Measurements from ENCODE around the gene DCAF7.
A peak's percentile ranks its signal among the peaks of the same experiment; 100 is the strongest.

DCAF7 gene

DNA sequence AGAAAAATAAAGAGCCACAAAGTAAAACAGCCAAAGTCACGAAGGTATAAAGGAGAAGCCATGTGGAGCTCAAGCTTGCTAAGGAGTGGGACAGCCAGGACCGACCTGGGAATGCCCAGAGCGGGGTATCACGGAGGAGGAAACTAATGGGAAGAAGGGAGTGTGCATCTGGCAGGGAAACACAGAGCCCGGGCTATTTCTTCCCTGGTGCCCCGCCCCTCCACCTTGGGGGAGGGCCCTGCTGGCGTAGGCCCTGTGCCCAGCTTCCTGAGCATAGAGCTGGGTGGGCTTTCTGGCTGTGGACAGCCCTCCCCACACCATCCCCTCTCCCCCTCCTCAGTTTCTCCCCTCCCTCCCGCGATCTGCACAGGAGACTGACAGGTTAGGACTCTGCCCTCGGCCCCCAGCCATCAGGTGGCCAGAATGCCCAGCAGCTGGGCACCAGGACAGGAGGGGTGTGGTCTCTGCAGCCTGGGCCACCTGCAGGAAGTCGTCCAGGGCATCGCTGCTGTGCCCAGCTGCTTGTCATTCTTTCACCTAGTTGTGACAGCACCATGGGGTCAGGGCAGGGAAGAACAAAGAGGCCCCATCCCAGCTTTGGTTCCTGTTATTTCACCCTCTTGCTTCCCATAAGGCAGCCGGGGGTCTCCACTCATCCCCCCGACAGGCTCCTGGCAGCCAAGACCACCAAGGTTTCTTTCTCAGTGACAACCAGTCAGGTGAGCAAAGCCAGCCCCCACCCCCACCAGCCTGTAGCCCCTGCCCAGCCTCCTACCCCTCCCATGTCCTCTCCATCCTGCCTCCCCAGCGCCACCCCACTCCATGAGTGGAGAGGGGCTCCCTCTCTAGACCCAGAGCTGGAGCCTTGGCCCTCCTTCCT, 7.1 kb upstream of the DCAF7 start:
- DNase-seq (ENCODE audit: low read depth in 1 of 2, low spot score in 1 of 2): no peak
- no peak for TF ChIP-seq JUND (IDR thresholded peaks at IDR 0.05; ENCODE audit: low read depth)
- in situ Hi-C loops (cut with HindIII; ENCODE audit: low pct_unique_long_range_greater_than_20kb, low sequenced_read_pairs): no loop called here

DNA sequence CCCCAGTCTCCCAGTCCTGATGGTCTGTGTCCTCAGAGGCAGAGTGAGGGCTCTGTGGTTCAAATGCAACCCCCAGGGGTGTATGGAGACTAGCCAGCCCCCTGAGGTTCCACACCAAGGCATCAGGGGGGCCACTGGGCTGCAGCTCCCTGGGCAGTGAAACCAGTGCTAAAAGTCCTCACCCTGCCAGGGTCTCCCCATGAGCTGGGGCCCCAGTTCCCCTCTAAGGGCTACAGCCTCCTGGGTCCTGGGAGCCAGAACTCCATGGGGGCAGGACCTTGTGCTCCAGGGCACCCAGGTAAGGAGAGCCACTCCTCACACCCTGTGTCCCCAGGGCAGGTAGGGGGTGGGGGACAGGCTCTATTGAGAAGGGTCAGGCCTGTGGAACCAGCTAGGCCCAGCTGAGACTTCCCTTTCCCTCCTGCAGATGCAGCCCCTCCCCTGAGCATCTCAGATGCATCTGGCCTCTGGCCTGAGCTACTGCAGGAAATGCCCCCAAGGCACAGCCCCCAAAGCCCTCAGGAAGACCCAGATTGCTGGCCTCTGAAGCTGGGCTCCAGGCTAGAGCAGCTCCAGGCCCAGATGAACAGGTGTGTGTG, 6.4 kb upstream of the DCAF7 start:
- TF ChIP-seq JUND (IDR thresholded peaks at IDR 0.05; ENCODE audit: low read depth): no peak
- DNase-seq (ENCODE audit: low read depth in 1 of 2, low spot score in 1 of 2): no peak
- in situ Hi-C loops (cut with HindIII; ENCODE audit: low pct_unique_long_range_greater_than_20kb, low sequenced_read_pairs): no loop called here

DNA sequence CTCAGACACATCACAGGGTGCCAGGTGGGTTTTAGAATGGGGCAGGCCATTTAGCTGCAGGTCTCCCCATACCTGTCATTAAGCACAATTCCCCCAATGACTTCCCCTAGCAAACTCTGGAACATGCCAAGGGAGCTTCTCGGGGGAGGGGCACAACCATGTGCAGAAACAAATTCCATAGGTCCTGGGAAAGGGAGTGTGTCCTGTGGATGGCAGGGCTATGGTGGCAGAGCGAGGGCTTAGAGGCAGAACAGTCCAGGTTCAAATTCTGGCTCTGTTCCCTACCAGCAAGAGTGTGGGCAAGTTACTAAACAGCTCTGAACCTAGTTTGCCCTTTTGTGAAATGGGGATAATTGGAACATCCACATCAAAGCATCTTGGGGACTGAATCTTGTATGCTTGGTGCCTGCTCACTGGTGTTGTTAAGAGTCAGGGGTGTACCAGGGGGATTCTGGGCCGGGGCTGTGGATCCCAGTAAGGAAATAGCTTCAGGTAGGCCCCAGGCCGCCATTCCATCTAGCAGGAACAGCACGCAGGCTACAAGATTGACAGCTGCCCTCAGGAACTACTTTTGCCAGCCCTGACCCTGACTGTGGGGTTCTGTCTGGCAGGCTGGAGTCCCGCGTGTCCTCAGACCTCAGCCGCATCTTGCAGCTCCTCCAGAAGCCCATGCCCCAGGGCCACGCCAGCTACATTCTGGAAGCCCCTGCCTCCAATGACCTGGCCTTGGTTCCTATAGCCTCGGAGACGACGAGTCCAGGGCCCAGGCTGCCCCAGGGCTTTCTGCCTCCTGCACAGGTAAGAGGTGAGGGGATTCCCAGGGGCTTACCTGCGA, 5.6 kb upstream of the DCAF7 start:
- in situ Hi-C loops (cut with HindIII; ENCODE audit: low pct_unique_long_range_greater_than_20kb, low sequenced_read_pairs): no loop called here

DNA sequence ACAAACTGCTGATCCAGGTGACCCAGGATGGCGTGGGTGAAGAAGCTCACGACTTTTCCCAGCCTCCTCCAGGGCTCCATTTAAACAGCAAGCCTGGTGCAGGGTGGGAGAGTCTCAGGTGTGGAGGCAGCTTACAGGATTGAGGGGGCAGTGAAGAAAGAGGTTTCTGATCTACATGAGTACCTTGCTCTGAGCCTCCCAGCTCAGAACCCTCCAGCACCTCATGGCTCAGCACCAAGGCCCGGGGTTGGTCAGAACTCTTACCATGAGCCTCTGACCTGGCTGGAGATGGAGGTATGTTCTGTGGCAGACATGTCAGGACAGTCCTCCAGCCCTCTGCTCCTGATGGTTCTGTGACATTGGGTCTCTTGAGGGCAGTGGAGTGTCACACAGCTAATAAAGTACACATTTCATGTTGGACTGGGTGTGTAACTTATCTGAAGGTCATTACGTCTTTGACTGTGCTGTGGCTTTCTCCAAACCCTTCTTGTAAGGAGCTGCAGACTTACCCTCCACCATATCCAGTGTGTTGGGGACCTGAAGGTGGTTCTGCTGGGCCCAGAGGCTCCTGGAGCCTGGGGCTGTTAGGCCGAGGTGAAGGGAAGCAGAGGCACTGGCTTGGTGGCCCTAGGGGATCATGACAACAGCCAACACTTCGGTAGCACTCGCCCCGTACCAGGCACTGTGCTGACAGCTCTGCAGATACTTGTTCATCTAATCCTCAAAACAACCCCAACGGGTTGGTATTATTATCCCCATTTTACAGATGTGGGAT, 3.8 kb upstream of the DCAF7 start:
- in situ Hi-C loops (cut with HindIII; ENCODE audit: low pct_unique_long_range_greater_than_20kb, low sequenced_read_pairs): no loop called here
- TF ChIP-seq JUND (IDR thresholded peaks at IDR 0.05; ENCODE audit: low read depth): no peak

More for the DNA sequence above, 5.6 kb upstream of the DCAF7 start:
- no peak for TF ChIP-seq JUND (IDR thresholded peaks at IDR 0.05; ENCODE audit: low read depth)
- DNase-seq (ENCODE audit: low read depth in 1 of 2, low spot score in 1 of 2): no peak

DNA sequence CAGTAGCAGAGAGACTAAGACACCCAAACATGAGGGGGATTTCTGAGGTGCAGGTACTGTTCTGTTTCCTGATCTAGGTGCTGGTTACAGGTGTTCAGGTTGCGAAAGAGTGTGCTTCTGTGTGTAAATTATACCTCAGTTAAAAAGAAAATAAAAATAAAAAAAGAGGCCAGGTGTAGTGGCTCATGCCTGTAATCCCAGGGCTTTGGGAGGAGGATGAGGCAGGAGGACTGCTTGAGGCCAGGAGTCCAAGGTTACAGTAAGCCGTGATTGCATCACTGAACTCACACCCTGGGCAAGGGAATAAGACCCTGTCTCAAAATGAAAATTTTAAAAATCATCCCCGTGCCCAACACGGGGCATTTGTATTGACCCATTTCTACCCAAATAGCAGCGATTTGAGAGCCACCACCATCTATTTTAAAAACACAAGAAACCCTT, 3.2 kb upstream of the DCAF7 start:
- DNase-seq (ENCODE audit: low read depth in 1 of 2, low spot score in 1 of 2): no peak
- in situ Hi-C loops (cut with HindIII; ENCODE audit: low pct_unique_long_range_greater_than_20kb, low sequenced_read_pairs): no loop called here
- no peak for TF ChIP-seq JUND (IDR thresholded peaks at IDR 0.05; ENCODE audit: low read depth)

More for the DNA sequence above, 3.8 kb upstream of the DCAF7 start:
- no peak for DNase-seq (ENCODE audit: low read depth in 1 of 2, low spot score in 1 of 2)

DNA sequence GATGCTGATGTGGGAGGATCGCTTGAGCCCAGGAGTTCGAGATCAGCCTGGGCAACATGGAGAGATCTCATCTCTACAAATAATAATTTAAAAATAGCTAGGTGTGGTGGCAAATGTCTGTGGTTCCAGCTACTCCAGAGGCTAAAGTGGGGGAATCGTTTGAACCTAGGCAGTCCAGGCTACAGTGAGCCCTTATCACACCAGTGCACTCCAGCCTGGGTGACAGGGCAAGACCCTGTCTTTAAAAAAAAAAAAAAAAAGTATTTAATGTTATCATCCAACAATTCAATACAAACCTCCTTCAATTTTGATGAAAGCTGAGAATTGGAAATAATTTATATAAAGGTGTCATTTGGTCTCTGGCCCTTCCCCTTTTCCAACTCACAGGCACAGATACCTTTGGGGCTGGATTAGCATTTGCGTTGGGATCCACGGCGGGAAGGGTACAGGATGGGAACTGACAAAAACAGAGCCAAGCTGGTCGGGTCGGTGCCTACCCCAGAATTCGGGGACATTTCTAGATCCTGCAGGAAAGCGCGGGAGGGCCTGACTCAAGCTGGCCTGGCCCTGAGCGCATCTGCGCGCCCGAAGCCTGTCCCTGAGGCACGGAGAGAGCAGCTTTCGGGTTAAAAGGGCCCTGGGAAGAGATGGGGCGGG, 860 bp upstream of the DCAF7 start:
- in situ Hi-C loops (cut with HindIII; ENCODE audit: low pct_unique_long_range_greater_than_20kb, low sequenced_read_pairs): no loop called here
- TF ChIP-seq JUND (IDR thresholded peaks at IDR 0.05; ENCODE audit: low read depth): no peak
- DNase-seq (ENCODE audit: low read depth in 1 of 2, low spot score in 1 of 2): no peak

DNA sequence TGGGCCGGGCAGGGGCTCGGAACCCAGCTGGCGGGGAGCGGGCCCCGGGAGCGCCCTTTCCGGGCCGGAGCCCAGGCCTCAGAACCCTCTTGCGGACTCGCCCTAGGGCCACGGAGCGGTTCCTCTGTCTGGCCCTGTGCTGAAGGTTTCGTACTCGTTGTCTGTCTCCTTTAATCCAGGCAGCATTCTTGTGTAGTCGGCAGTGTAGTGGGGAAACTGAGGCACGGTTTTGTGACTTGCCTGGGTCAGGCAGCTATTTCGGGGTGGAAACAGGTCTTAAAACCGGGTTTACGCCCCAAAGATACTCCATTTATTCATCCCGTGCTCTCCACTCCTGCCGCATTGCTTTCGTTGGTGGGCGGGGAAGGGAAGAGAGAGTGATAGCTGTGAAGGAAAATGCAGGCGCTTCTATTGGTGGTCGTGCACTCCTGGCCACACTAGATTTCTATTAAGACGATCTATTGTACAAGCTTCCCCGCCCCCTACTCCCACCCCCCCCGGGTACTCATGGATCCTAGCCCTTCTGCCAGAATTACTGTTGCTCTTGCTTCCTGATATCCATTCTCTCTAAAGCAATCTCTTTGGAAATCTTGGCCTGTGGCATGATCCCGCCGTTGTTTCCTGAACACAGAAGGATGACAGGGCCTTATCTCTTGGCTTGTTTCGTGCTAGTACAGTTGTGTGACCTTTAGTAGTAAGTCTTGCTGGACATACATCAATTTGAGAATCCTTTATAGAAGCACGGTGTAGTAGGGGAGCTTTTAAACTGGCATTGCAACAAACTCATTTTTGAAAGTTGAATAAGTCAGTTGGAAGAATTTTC, 751 bp downstream of the DCAF7 start:
- in situ Hi-C loops (cut with HindIII; ENCODE audit: low pct_unique_long_range_greater_than_20kb, low sequenced_read_pairs): no loop called here
- peak in 1 of 2 experiments; percentile 20 for DNase-seq (ENCODE audit: low read depth in 1 of 2, low spot score in 1 of 2)

DNA sequence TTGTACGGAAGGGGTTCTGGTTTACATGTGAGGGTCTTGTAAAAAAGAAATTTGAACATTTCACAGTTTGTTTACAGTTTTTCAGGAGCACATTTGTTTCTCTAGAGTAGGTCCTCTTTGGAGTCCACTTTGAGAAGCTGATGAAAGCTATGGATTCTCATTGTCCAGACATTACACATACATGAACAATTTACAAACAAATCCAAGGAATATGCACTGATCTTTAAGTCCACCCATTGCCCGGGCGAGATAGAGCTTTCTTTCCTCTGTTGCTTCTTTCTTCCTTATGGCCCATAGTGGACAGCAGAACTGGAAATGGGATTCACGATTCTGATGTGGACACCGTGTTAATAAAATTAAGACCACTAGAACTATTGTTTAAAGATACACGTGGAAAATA, 1.9 kb downstream of the DCAF7 start:
- DNase-seq (ENCODE audit: low read depth in 1 of 2, low spot score in 1 of 2): no peak
- TF ChIP-seq JUND (IDR thresholded peaks at IDR 0.05; ENCODE audit: low read depth): no peak
- in situ Hi-C loops (cut with HindIII; ENCODE audit: low pct_unique_long_range_greater_than_20kb, low sequenced_read_pairs): no loop called here

More for the DNA sequence above, 751 bp downstream of the DCAF7 start:
- no peak for TF ChIP-seq JUND (IDR thresholded peaks at IDR 0.05; ENCODE audit: low read depth)

DNA sequence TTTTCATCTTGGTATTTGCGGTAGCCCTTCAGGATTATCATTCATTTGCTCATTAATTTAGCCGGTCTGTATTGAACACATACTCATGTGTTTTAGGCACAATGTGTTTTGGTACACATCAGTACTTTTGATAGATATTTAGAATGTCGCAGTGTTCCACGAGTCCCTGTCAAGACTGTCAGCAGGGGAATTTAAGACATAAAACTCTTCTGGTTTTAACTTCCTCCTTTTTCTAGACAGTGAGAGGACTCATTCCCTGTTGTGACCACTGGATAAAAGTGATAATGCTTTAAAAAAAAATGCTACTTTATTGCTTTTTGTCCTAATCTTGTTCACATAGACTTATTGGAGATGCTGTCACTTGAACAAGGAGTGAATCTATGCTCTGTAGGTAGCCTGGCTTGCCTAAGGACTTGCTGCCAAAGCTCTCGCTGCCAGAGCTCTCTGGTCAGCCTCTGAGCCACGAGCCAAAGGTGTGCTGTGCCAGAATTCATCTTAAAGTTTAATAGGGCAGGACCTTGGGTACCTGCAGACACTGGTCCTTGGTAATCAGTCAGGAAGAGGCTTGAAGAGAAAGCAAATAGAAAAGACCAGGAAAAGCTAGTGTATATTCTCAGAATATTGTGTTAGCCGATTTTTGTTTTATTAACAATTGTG, 5.4 kb downstream of the DCAF7 start:
- in situ Hi-C loops (cut with HindIII; ENCODE audit: low pct_unique_long_range_greater_than_20kb, low sequenced_read_pairs): no loop called here
- DNase-seq (ENCODE audit: low read depth in 1 of 2, low spot score in 1 of 2): no peak
- no peak for TF ChIP-seq JUND (IDR thresholded peaks at IDR 0.05; ENCODE audit: low read depth)

DNA sequence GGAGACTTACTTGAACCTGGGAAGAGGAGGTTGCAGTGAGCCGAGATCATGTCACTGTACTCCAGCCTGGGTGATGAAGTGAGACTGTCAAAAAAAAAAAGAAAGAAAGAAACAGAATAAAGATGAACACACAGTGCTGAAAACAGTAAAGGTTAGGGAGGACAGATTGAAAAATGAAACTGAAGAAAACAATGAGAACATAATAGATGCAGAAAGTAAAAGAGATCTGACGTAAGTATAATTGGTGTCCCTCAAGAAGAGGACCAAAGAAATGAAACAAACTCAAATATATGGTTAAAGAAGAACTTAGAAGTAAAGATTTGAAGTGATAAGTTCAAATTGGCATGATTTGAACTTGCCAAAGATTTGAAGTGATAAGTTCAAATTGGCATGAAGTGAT, 7.1 kb downstream of the DCAF7 start:
- in situ Hi-C loops (cut with HindIII; ENCODE audit: low pct_unique_long_range_greater_than_20kb, low sequenced_read_pairs): no loop called here
- no peak for TF ChIP-seq JUND (IDR thresholded peaks at IDR 0.05; ENCODE audit: low read depth)
- no peak for DNase-seq (ENCODE audit: low read depth in 1 of 2, low spot score in 1 of 2)
